Upper lobe of right lung (tissue), 1 donor: ENCODE data around the gene SLC66A2. TPM values are rescaled to one million over a fixed set of nuclear protein-coding genes. Genes with fewer than 3 reads are reported as not detected.

Source experiments
- ATAC-seq: fragments of 200-7000 bp; cut with Tn5 transposase; one replicate; pipeline ENCODE4 v1.9.1; 2020; ENCODE audit warnings: mild to moderate bottlenecking, moderate library complexity
- DNase-seq: peaks from one replicate; pipeline ENCODE4 v3.0.0-alpha.2; 2020
- H3K27ac ChIP-seq: fragments of 200-600 bp; one replicate; pipeline ENCODE4 v1.8.0; 2022
- H3K27me3 ChIP-seq: fragments of 200-600 bp; one replicate; pipeline ENCODE4 v1.8.0; 2022; ENCODE audit warnings: mild to moderate bottlenecking
- H3K36me3 ChIP-seq: fragments of 200-600 bp; one replicate; pipeline ENCODE4 v1.8.0; 2022
- H3K4me1 ChIP-seq: fragments of 200-600 bp; one replicate; pipeline ENCODE4 v1.8.0; 2022
- H3K4me3 ChIP-seq: fragments of 200-600 bp; one replicate; pipeline ENCODE4 v1.8.0; 2022; ENCODE audit warnings: mild to moderate bottlenecking
- H3K9me3 ChIP-seq: fragments of 200-600 bp; one replicate; pipeline ENCODE4 v1.8.0; 2022
- CTCF ChIP-seq: fragments of 200-600 bp; IDR thresholded peaks from one replicate; pipeline ENCODE4 v1.8.0; 2022; ENCODE audit warnings: antibody characterized with exemption
- intact Hi-C: fragments of 100-400 bp; cut with DNase I; formaldehyde crosslinking; loops from one replicate; pipeline ENCODE4 v1.11.0; 2022
- total RNA-seq: library from RNA; stranded (reverse); fragmentation: NEBNext Ultra II Directional; extraction: Animal tissue kit (Norgen Biotek cat#: 25700); gene quantifications from one replicate; pipeline ENCODE4 v1.2.1, GENCODE V29; 2021
- donor health status: DM: no; HTN: yes; CAD: no; lungs with severe emphysema.

SLC66A2 gene
- total RNA-seq, 1 donor from 2014 or later: 59.5 TPM

- no peaks in the 10 kb centered on the region for H3K9me3 ChIP-seq
- TF ChIP-seq CTCF: no peak
- peaks cover 9% of the 10 kb centered on the region for H3K36me3 ChIP-seq
- DNase-seq: no peak
- H3K27ac ChIP-seq: peak overlapping the region; percentile 85
- H3K4me3 ChIP-seq: peak overlapping the region; percentile 63
- intact Hi-C loops: no loop called here
- no peak for ATAC-seq
- H3K4me1 ChIP-seq: peaks cover 28% of the 10 kb centered on the region
- H3K27me3 ChIP-seq: no peaks in the 10 kb centered on the region
Observed at GRCh38 chr18:79963658-79964329, 12.3 kb upstream of the SLC66A2 start.

- peak overlapping the region; percentile 85 for H3K27ac ChIP-seq
- intact Hi-C loops: no loop called here
- peaks cover 28% of the 10 kb centered on the region for H3K4me1 ChIP-seq
- peaks cover 5% of the 10 kb centered on the region for H3K36me3 ChIP-seq
- TF ChIP-seq CTCF: no peak
- DNase-seq (no peak), ATAC-seq (no peak)
- H3K4me3 ChIP-seq: no peak overlapping the region
- H3K9me3 ChIP-seq: no peaks in the 10 kb centered on the region
- no peaks in the 10 kb centered on the region for H3K27me3 ChIP-seq
Observed at GRCh38 chr18:79962835-79963657, 11.6 kb upstream of the SLC66A2 start.

- H3K4me1 ChIP-seq: peaks cover 28% of the 10 kb centered on the region
- peak overlapping the region; percentile 76 for H3K27ac ChIP-seq
- TF ChIP-seq CTCF: no peak
- DNase-seq (peak; percentile 87), ATAC-seq (peak; percentile 64)
- intact Hi-C loops: no loop called here
- no peak overlapping the region for H3K4me3 ChIP-seq
- H3K27me3 ChIP-seq: no peaks in the 10 kb centered on the region
- no peaks in the 10 kb centered on the region for H3K9me3 ChIP-seq
- no peaks in the 10 kb centered on the region for H3K36me3 ChIP-seq
Observed at GRCh38 chr18:79962311-79962710, 10.9 kb upstream of the SLC66A2 start.

- H3K4me3 ChIP-seq: no peak overlapping the region
Observed at GRCh38 chr18:79961527-79962291, 10.3 kb upstream of the SLC66A2 start.

More at GRCh38 chr18:79961527-79962291, 10.3 kb upstream of the SLC66A2 start:
- Histone ChIP-seq H3K36me3 (no peaks in the 10 kb centered on the region), H3K27me3 (no peaks in the 10 kb centered on the region), H3K4me1 (peaks cover 28% of the 10 kb centered on the region), H3K9me3 (no peaks in the 10 kb centered on the region), H3K27ac (peak overlapping the region; percentile 76)
- ATAC-seq (peak; percentile 71), DNase-seq (peak; percentile 86)
- intact Hi-C loops: no loop called here
- TF ChIP-seq CTCF: no peak
